Activated B cell treated with CpG ODN at 0.5 μM for 24 hours (primary cell): ENCODE measurements around the gene ERCC3. TPM values are rescaled to one million over a fixed set of nuclear protein-coding genes. Genes with fewer than 3 reads are reported as not detected.
"Not testable (repeated sequence)": the region's sequence is repeated elsewhere in the genome, so short reads cannot be mapped to it uniquely, and the experiment has no call there.

Experiments
- ATAC-seq: fragments of 200-7000 bp; cut with Tn5 transposase; one replicate; pipeline ENCODE4 v1.10.0; 2021; ENCODE audit warnings: low read depth, mild to moderate bottlenecking, moderate library complexity
- CTCF ChIA-PET: fragments of 350-600 bp; sonication (Branson Sonifier 250); formaldehyde crosslinking; loops from one replicate; lab custom pipeline; 2021; ENCODE audit warnings: antibody characterized with exemption; lab: Charles Lee
- POLR2A ChIA-PET: fragments of 350-600 bp; sonication (Branson Sonifier 250); formaldehyde crosslinking; loops from one replicate; lab custom pipeline; 2021; ENCODE audit warnings: antibody characterized with exemption; lab: Charles Lee
- DNase-seq: peaks from one replicate; pipeline ENCODE4 v3.0.0; 2022
- H3K27ac Mint-ChIP-seq: one replicate; pipeline ENCODE4 v1.8.0; 2020; ENCODE audit warnings: mixed read lengths
- H3K27me3 Mint-ChIP-seq: one replicate; pipeline ENCODE4 v1.8.0; 2021; ENCODE audit warnings: mixed read lengths
- H3K36me3 Mint-ChIP-seq: one replicate; pipeline ENCODE4 v1.8.0; 2021; ENCODE audit warnings: low read depth, mixed read lengths
- H3K4me1 Mint-ChIP-seq: one replicate; pipeline ENCODE4 v1.8.0; 2021; ENCODE audit warnings: mixed read lengths
- H3K4me3 Mint-ChIP-seq: one replicate; pipeline ENCODE4 v1.8.0; 2020; ENCODE audit warnings: mild to moderate bottlenecking, mixed read lengths
- H3K9me3 Mint-ChIP-seq: one replicate; pipeline ENCODE4 v1.8.0; 2020; ENCODE audit warnings: mixed read lengths
- CTCF ChIP-seq: fragments of 200-600 bp; IDR thresholded peaks from one replicate; pipeline ENCODE4 v1.8.0; 2022; ENCODE audit warnings: antibody characterized with exemption, mild to moderate bottlenecking
- intact Hi-C: fragments of 100-400 bp; cut with micrococcal nuclease; formaldehyde crosslinking; loops from one replicate; pipeline ENCODE4 v1.15.1; 2024
- total RNA-seq: library from RNA; stranded (reverse); gene quantifications from 2 replicates; pipeline ENCODE4 v1.2.3, GENCODE V29; 2022

Gene ERCC3
- total RNA-seq, 1 donor from 2014 or later, result 65.6 TPM

GRCh38 chr2:127256381-127256780 is 37.6 kb downstream of the ERCC3 start:
- ChIA-PET POLR2A (no interaction called here), CTCF (no interaction called here)
- no peaks in the 10 kb centered on the region for H3K27me3 Mint-ChIP-seq
- intact Hi-C loops, result no loop called here
- DNase-seq (no peak), ATAC-seq (no peak)
- no peaks in the 10 kb centered on the region for H3K9me3 Mint-ChIP-seq
- no peak overlapping the region for H3K27ac Mint-ChIP-seq
- H3K36me3 Mint-ChIP-seq, result peaks cover 68% of the 10 kb centered on the region
- TF ChIP-seq CTCF, result no peak
- H3K4me1 Mint-ChIP-seq, result no peaks in the 10 kb centered on the region
- H3K4me3 Mint-ChIP-seq, result no peak overlapping the region

GRCh38 chr2:127255721-127256120 is 38.2 kb downstream of the ERCC3 start:
- Mint-ChIP-seq H3K4me1 (no peaks in the 10 kb centered on the region), H3K27me3 (no peaks in the 10 kb centered on the region), H3K27ac (no peak overlapping the region), H3K36me3 (peaks cover 64% of the 10 kb centered on the region), H3K9me3 (no peaks in the 10 kb centered on the region), H3K4me3 (no peak overlapping the region)
- ChIA-PET POLR2A (no interaction called here), CTCF (no interaction called here)
- no peak for ATAC-seq
- intact Hi-C loops, result no loop called here
- no peak for DNase-seq
- no peak for TF ChIP-seq CTCF

- ChIA-PET CTCF (no interaction called here), POLR2A (no interaction called here)
- H3K27ac Mint-ChIP-seq, result peak overlapping the region; percentile 26
- peaks cover 58% of the 10 kb centered on the region for H3K36me3 Mint-ChIP-seq
- intact Hi-C loops, result no loop called here
- DNase-seq, result no peak
- H3K9me3 Mint-ChIP-seq, result no peaks in the 10 kb centered on the region
- TF ChIP-seq CTCF, result no peak
- no peaks in the 10 kb centered on the region for H3K4me1 Mint-ChIP-seq
- no peak overlapping the region for H3K4me3 Mint-ChIP-seq
- no peak for ATAC-seq
- no peaks in the 10 kb centered on the region for H3K27me3 Mint-ChIP-seq
Measured at GRCh38 chr2:127255146-127255545, 38.8 kb downstream of the ERCC3 start.

- TF ChIP-seq CTCF, result no peak
- intact Hi-C loops, result no loop called here
- ATAC-seq, result no peak
Measured at GRCh38 chr2:127254386-127254981, 39.5 kb downstream of the ERCC3 start.

GRCh38 chr2:127241184-127241583 is 52.8 kb downstream of the ERCC3 start:
- Mint-ChIP-seq H3K9me3 (peaks cover 23% of the 10 kb centered on the region), H3K36me3 (peaks cover 18% of the 10 kb centered on the region)
- ATAC-seq, DNase-seq, H3K4me1 Mint-ChIP-seq, CTCF ChIA-PET, H3K27ac Mint-ChIP-seq, H3K27me3 Mint-ChIP-seq, POLR2A ChIA-PET, H3K4me3 Mint-ChIP-seq, intact Hi-C loops: not testable (repeated sequence)

More at GRCh38 chr2:127254386-127254981, 39.5 kb downstream of the ERCC3 start:
- Mint-ChIP-seq H3K4me1 (no peaks in the 10 kb centered on the region), H3K9me3 (no peaks in the 10 kb centered on the region), H3K27me3 (no peaks in the 10 kb centered on the region), H3K4me3 (no peak overlapping the region), H3K27ac (no peak overlapping the region), H3K36me3 (peaks cover 52% of the 10 kb centered on the region)
- POLR2A ChIA-PET, result no interaction called here
- DNase-seq, result no peak
- CTCF ChIA-PET, result no interaction called here

GRCh38 chr2:127239395-127239794 is 54.5 kb downstream of the ERCC3 start:
- ATAC-seq, result no peak
- intact Hi-C loops, result no loop called here
- Mint-ChIP-seq H3K4me1 (no peaks in the 10 kb centered on the region), H3K27ac (no peak overlapping the region), H3K9me3 (peaks cover 23% of the 10 kb centered on the region), H3K36me3 (peaks cover 18% of the 10 kb centered on the region), H3K27me3 (no peaks in the 10 kb centered on the region), H3K4me3 (no peak overlapping the region)
- TF ChIP-seq CTCF, result no peak
- ChIA-PET CTCF (no interaction called here), POLR2A (no interaction called here)
- DNase-seq, result no peak

GRCh38 chr2:127237768-127238167 is 56.2 kb downstream of the ERCC3 start:
- H3K4me3 Mint-ChIP-seq, CTCF ChIA-PET, H3K27ac Mint-ChIP-seq, POLR2A ChIA-PET, H3K27me3 Mint-ChIP-seq, DNase-seq, ATAC-seq, H3K4me1 Mint-ChIP-seq, intact Hi-C loops: not testable (repeated sequence)
- H3K9me3 Mint-ChIP-seq, result peaks cover 23% of the 10 kb centered on the region
- H3K36me3 Mint-ChIP-seq, result peaks cover 18% of the 10 kb centered on the region
